Measurements from ENCODE around the gene OVOL2.
"Not testable (repeated sequence)": the region's sequence is repeated elsewhere in the genome, so short reads cannot be mapped to it uniquely, and the experiment has no call there.

Gene OVOL2

GRCh38 chr20:18057994-18058349 lies 256 bp upstream of the OVOL2 start:
- DNase-seq (ENCODE audit: low read depth, low spot score): no peak

GRCh38 chr20:18056174-18057100 lies 1.3 kb downstream of the OVOL2 start:
- no peak for DNase-seq (ENCODE audit: low read depth, low spot score)

GRCh38 chr20:18055261-18055660 lies 2.5 kb downstream of the OVOL2 start:
- DNase-seq (ENCODE audit: low read depth, low spot score): no peak

GRCh38 chr20:18052856-18053255 lies 4.9 kb downstream of the OVOL2 start:
- DNase-seq (ENCODE audit: low read depth, low spot score): no peak

GRCh38 chr20:18050628-18051027 lies 7.1 kb downstream of the OVOL2 start:
- no peak for DNase-seq (ENCODE audit: low read depth, low spot score)

- no peak for DNase-seq (ENCODE audit: low read depth, low spot score)
Measured at GRCh38 chr20:18048176-18048575, 9.5 kb downstream of the OVOL2 start.

- DNase-seq (ENCODE audit: low read depth, low spot score): no peak
Measured at GRCh38 chr20:18046535-18046934, 11.2 kb downstream of the OVOL2 start.

- no peak for DNase-seq (ENCODE audit: low read depth, low spot score)
Measured at GRCh38 chr20:18042229-18042628, 15.5 kb downstream of the OVOL2 start.

- no peak for DNase-seq (ENCODE audit: low read depth, low spot score)
Measured at GRCh38 chr20:18041462-18041861, 16.3 kb downstream of the OVOL2 start.

- no peak for DNase-seq (ENCODE audit: low read depth, low spot score)
Measured at GRCh38 chr20:18039063-18039462, 18.7 kb downstream of the OVOL2 start.

GRCh38 chr20:18034039-18034438 lies 23.7 kb downstream of the OVOL2 start:
- no peak for DNase-seq (ENCODE audit: low read depth, low spot score)

GRCh38 chr20:18032977-18033892 lies 24.5 kb downstream of the OVOL2 start:
- DNase-seq (ENCODE audit: low read depth, low spot score): no peak

GRCh38 chr20:18031888-18032509 lies 25.7 kb downstream of the OVOL2 start:
- DNase-seq (ENCODE audit: low read depth, low spot score): no peak

- DNase-seq (ENCODE audit: low read depth, low spot score): no peak
Measured at GRCh38 chr20:18031050-18031449, 26.7 kb downstream of the OVOL2 start.

GRCh38 chr20:18030020-18030419 lies 27.7 kb downstream of the OVOL2 start:
- no peak for DNase-seq (ENCODE audit: low read depth, low spot score)

- not testable (repeated sequence) for DNase-seq (ENCODE audit: low read depth, low spot score)
Measured at GRCh38 chr20:18027011-18027410, 30.7 kb downstream of the OVOL2 start.

- DNase-seq (ENCODE audit: low read depth, low spot score): no peak
Measured at GRCh38 chr20:18024606-18025127, 33.0 kb downstream of the OVOL2 start.

GRCh38 chr20:18020931-18021330 lies 36.8 kb downstream of the OVOL2 start:
- no peak for DNase-seq (ENCODE audit: low read depth, low spot score)

GRCh38 chr20:18019068-18019467 lies 38.6 kb downstream of the OVOL2 start:
- DNase-seq (ENCODE audit: low read depth, low spot score): no peak

- DNase-seq (ENCODE audit: low read depth, low spot score): no peak
Measured at GRCh38 chr20:18018100-18018499, 39.6 kb downstream of the OVOL2 start.

GRCh38 chr20:18016772-18017171 lies 40.9 kb downstream of the OVOL2 start:
- DNase-seq (ENCODE audit: low read depth, low spot score): no peak

GRCh38 chr20:18014411-18014810 lies 43.3 kb downstream of the OVOL2 start:
- no peak for DNase-seq (ENCODE audit: low read depth, low spot score)
